VCaP (cell line): ENCODE results near the gene DDX49.

Source experiments
- H3K27ac ChIP-seq: fragments of 450-650 bp; 2 replicates; pipeline ENCODE4 v1.5.1; 2017
- TF ChIP-seq, protein P1 (sequence below): fragments of 450-650 bp; conservative IDR thresholded peaks from 2 replicates; pipeline ENCODE4 v1.5.1; 2017; ENCODE audit warnings: mild to moderate bottlenecking, moderate library complexity

The DDX49 gene

DNA sequence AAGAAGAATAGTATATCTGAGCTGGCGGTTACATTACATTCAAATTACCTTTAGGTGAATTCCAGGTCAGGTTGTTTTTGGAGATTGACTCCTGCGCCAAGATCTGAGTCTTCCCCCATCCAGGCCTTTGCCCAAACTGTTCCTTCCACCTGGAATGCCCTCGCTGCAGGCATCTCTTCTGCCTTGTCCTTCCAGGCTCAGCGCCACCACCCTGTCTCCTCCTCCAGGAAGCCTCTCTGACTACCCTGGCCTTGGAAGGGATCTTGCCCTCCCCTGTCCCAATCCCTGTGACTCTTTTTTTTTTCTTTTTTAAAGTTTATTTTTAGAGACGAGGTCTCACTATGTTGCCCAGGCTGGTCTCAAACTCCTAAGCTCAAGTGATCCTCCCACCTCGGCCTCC is 23.2 kb downstream of the DDX49 start:
- TF ChIP-seq, protein P1, sequence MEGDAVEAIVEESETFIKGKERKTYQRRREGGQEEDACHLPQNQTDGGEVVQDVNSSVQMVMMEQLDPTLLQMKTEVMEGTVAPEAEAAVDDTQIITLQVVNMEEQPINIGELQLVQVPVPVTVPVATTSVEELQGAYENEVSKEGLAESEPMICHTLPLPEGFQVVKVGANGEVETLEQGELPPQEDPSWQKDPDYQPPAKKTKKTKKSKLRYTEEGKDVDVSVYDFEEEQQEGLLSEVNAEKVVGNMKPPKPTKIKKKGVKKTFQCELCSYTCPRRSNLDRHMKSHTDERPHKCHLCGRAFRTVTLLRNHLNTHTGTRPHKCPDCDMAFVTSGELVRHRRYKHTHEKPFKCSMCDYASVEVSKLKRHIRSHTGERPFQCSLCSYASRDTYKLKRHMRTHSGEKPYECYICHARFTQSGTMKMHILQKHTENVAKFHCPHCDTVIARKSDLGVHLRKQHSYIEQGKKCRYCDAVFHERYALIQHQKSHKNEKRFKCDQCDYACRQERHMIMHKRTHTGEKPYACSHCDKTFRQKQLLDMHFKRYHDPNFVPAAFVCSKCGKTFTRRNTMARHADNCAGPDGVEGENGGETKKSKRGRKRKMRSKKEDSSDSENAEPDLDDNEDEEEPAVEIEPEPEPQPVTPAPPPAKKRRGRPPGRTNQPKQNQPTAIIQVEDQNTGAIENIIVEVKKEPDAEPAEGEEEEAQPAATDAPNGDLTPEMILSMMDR = no peak
- no peak overlapping the region for H3K27ac ChIP-seq

DNA sequence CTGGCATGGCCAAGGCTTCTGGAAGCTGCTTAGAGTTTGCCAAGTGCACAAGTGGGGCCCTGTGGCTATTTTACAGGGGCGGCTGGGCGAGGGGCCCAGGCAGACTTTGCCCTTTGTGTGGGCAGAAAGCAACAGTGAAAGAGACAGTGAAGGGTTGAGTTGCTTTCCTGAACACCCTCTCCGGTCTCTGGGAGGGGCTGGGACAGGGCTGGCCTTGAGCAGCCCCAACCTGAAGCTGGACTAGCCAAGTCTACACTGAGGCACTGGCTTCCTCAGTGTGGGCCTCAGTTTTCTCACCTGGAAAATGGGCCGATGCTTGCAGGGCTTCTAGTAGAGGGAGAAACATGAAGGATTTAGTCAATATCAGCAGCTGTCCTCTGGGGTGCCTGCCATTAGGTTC is 23.9 kb downstream of the DDX49 start:
- TF ChIP-seq, protein P1 = no peak

DNA sequence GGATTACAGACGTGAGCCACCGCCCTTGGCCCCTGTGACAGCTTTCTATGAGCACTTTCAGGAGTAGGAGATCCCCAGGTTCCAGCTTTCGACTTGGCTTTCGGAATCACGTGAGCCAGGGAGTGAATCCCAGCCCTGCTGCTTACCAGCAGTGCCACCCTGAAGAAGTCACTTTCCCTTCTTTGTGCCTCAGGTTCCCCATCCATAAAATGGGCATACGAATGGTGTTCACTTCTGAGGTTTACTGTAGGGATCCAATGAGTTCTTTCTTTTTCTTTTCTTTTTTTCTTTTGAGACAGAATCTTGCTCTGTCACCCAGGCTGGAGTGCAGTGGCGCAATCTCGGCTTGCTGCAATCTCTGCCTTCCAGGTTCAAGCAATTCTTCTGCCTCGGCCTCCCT is 25.8 kb downstream of the DDX49 start:
- TF ChIP-seq, protein P1 = no peak
- no peak overlapping the region for H3K27ac ChIP-seq

More for the DNA sequence above, 23.9 kb downstream of the DDX49 start:
- no peak overlapping the region for H3K27ac ChIP-seq

DNA sequence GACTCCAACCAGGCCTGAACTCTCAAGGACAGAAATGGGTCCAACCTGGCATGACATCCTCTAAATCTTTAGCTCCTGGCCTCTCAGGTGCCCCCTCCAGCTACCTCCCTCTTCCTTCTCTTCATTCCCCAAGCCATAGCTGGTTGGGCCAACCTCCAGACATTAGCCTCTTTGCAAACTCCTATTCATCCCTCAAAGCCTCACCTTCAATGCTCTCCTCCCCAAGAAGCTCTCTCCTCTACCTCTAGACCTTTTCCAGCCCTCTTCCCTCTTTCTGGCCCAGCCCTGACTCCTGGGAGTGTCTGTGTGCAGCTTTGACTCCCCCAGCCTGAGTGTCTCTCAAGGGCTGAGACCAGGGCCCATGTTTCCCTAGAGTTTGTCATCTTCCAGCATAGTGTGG is 26.8 kb downstream of the DDX49 start:
- TF ChIP-seq, protein P1 = no peak
- H3K27ac ChIP-seq = no peak overlapping the region

DNA sequence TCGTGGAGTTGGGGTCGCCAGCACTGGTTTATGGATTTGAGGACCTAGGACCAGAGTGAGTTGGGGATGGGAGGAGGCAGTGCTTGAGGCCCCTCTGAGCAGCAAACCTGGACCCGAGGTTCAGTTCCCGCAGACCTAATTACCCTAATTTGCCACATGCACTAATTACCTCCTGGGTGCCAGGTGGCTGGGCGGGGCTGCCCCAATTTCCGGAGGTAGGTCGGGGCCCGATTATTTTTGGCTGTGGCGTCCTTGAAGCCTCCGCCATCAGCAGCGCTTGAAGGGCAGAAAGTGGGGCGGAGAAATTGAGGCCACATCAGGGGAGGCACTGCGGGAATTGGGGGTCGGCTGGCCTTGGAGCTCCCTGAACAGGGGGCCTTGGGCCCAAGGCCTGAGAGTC is 27.4 kb downstream of the DDX49 start:
- TF ChIP-seq, protein P1 = no peak
- no peak overlapping the region for H3K27ac ChIP-seq

DNA sequence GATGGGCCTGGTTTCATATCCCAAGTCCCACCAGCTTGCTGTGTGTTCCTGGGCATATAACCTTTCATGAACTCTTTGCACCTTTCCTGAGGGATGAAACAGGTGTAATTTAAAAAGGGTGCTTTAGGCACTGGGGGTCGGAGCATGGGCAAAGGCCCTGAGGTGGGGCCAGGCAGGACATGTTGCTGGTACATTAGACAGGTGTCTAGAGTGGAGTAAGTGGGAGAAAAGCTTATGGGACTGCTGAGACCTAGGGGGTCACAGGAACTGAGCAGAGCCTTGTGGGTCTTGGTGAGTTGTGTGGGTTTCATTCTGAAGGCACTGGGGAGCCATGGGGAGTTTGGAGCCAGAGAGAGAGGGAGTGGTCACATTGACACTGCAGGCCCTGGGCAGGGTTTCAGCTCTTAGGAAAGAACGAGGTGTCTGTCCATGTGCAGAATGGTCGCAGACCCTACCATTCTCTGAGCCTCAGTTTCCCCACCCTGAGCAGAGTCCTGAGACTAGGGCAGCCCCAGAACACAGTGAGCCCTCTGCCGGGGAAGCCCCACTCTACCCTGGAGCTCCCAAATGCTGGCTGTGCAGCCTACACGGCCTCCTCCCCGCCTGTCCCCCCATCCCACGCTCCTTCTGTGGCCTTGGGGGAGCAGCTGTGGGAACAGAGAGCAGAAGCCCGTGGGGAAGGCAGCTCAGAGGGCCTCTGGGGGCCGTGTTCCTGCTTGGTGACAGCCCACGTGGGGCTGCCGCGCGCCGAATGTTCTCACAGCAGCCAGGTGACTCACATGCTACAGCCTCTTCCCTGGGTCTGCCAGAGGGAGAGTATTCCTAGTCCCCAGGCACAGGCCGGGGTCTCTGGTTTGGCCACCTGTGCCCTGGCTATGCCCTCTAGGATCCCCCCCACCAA is 28.8 kb downstream of the DDX49 start:
- TF ChIP-seq, protein P1 = no peak

DNA sequence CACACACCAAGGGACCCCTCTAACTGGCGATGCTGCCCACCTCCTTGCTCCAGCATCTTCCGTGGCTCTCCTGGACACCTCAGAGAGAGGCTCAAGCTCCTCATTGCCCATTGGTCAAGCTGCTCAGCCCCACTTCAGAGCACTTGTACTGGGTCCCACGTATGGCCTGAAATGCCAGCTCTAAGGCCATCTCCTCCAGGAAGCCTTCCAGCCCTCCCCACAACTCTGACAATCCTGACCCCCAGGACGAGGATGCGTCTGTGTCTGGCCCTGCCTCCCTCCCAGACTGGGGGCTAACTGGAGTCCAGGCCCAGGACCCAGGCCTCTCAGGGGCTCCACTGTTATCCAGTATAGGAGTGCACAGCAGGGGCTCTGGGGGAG is 29.5 kb downstream of the DDX49 start:
- TF ChIP-seq, protein P1 = no peak
- H3K27ac ChIP-seq = no peak overlapping the region

More for the DNA sequence above, 28.8 kb downstream of the DDX49 start:
- no peak overlapping the region for H3K27ac ChIP-seq
